Measurements from ENCODE around the gene KIRREL3. TPM values are rescaled to one million over a fixed set of nuclear protein-coding genes. Genes with fewer than 3 reads are reported as not detected.

The KIRREL3 gene
- total and polyA plus RNA-seq, 2 of the 4 experiments (the other 2 are of a cell fraction): 10.9 to 15.9 TPM

GRCh38 chr11:126603486-126603885 is 397.1 kb downstream of the KIRREL3 start:
- H3K27ac ChIP-seq (ENCODE audit: insufficient read depth, low read length): no peak overlapping the region
- H3K9ac ChIP-seq (ENCODE audit: low read depth, low read length): no peak overlapping the region
- dilution Hi-C loops (cut with HindIII; ENCODE audit: low sequenced_read_pairs, unreplicated experiment): no loop called here
- H3K56ac ChIP-seq (ENCODE audit: extremely low read depth, insufficient read depth, low read length): no peak overlapping the region
- no TSS peak for BruUV-seq (replicated peaks)
- no peak overlapping the region for H3K4me3 ChIP-seq (ENCODE audit: insufficient read depth, low read depth, low read length)
- H2BK20ac ChIP-seq (ENCODE audit: low read depth, low read length): no peak overlapping the region
- H3K79me1 ChIP-seq (ENCODE audit: low read depth in 1 of 2, low read length in 2 of 2): no peaks in the 10 kb centered on the region
- no peak for ATAC-seq (ENCODE audit: low read depth)
- H3K4me2 ChIP-seq (ENCODE audit: low read depth, low read length): no peak overlapping the region
- H4K20me1 ChIP-seq (ENCODE audit: insufficient read depth, low read length): no peaks in the 10 kb centered on the region
- TF ChIP-seq, protein P1, sequence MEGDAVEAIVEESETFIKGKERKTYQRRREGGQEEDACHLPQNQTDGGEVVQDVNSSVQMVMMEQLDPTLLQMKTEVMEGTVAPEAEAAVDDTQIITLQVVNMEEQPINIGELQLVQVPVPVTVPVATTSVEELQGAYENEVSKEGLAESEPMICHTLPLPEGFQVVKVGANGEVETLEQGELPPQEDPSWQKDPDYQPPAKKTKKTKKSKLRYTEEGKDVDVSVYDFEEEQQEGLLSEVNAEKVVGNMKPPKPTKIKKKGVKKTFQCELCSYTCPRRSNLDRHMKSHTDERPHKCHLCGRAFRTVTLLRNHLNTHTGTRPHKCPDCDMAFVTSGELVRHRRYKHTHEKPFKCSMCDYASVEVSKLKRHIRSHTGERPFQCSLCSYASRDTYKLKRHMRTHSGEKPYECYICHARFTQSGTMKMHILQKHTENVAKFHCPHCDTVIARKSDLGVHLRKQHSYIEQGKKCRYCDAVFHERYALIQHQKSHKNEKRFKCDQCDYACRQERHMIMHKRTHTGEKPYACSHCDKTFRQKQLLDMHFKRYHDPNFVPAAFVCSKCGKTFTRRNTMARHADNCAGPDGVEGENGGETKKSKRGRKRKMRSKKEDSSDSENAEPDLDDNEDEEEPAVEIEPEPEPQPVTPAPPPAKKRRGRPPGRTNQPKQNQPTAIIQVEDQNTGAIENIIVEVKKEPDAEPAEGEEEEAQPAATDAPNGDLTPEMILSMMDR (conservative IDR thresholded peaks at IDR 0.05; ENCODE audit: low read depth, low read length): no peak
- TF ChIP-seq FOS (IDR thresholded peaks at IDR 0.05; ENCODE audit: low read depth, low read length): no peak
- no peak for TF ChIP-seq MAZ (IDR thresholded peaks at IDR 0.05; ENCODE audit: borderline replicate concordance, low read depth, low read length)
- no peak for TF ChIP-seq MAFK (IDR thresholded peaks at IDR 0.05; ENCODE audit: low read depth, low read length)
- no peak for TF ChIP-seq CHD1 (IDR thresholded peaks at IDR 0.05; ENCODE audit: low read depth, low read length)
- TF ChIP-seq CEBPB (IDR thresholded peaks at IDR 0.05; ENCODE audit: low read depth, low read length): no peak
- no peaks in the 10 kb centered on the region for H3K27me3 ChIP-seq (ENCODE audit: control insufficient read depth, insufficient read depth, low read length)
- no peak overlapping the region for H3K4ac ChIP-seq (ENCODE audit: low read depth, low read length)
- H4K8ac ChIP-seq (ENCODE audit: low read depth in 2 of 2, low read length in 2 of 2): no peak overlapping the region
- H3K14ac ChIP-seq (replicated peaks; ENCODE audit: low read depth, low read length): no peak overlapping the region
- WGBS, 2 experiments (ENCODE audit: extremely low coverage in 2 of 2, insufficient read length in 1 of 2): no CpG with 5 or more reads among the region's 6 CpGs
- intact Hi-C loops (cut with micrococcal nuclease): loop anchor here (10.0 kb wide), 1 partner anchor 289 kb away; no protein-coding TSS in a partner anchor
- CTCF ChIA-PET: no interaction called here
- no peak for DNase-seq
- POLR2A ChIA-PET (ENCODE audit: unreplicated experiment): no interaction called here
- no peaks in the 10 kb centered on the region for H3K36me3 ChIP-seq (ENCODE audit: control insufficient read depth, insufficient read depth, low read length)
- no peak overlapping the region for H3K23ac ChIP-seq (ENCODE audit: low read depth, low read length)
- H3K9me1 ChIP-seq (ENCODE audit: insufficient read depth, low read length): no peaks in the 10 kb centered on the region
- no peak overlapping the region for H2AFZ ChIP-seq (replicated peaks; ENCODE audit: low read length, poor library complexity)
- H2AK9ac ChIP-seq (replicated peaks; ENCODE audit: low read depth, low read length, poor library complexity): no peak overlapping the region
- H2BK15ac ChIP-seq (ENCODE audit: low read depth, low read length): no peak overlapping the region
- H2BK120ac ChIP-seq (ENCODE audit: low read depth, low read length): no peak overlapping the region
- H3K18ac ChIP-seq (ENCODE audit: low read depth, low read length): no peak overlapping the region
- H4K5ac ChIP-seq (ENCODE audit: low read depth, low read length): no peak overlapping the region
- no peaks in the 10 kb centered on the region for H3K4me1 ChIP-seq (ENCODE audit: control insufficient read depth, insufficient read depth, low read length)
- H2AK5ac ChIP-seq (ENCODE audit: low read depth, low read length): no peak overlapping the region
- in situ Hi-C loops (cut with MboI; ENCODE audit: low sequenced_read_pairs): loop anchor here (10.0 to 25.0 kb wide), 2 partner anchors 299 to 734 kb away; partner anchors contain the start of gene DCPS
- no peak overlapping the region for H4K91ac ChIP-seq (ENCODE audit: insufficient read depth, low read depth, low read length)
- no peak overlapping the region for H2BK5ac ChIP-seq (ENCODE audit: low read depth, low read length, poor library complexity, severe bottlenecking)
- H3K9me3 ChIP-seq (ENCODE audit: control insufficient read depth, insufficient read depth, low read length): no peaks in the 10 kb centered on the region

Measured in IMR-90 (cell line).